H9 (cell line): ENCODE data around the gene SLC51A. TPM values are rescaled to one million over a fixed set of nuclear protein-coding genes. Genes with fewer than 3 reads are reported as not detected.

Experiments
- DNase-seq: peaks from one replicate; pipeline ENCODE4 v3.0.0-alpha.2; 2017
- H2AFZ ChIP-seq: one replicate; pipeline ENCODE4 v1.6.1; 2013; ENCODE audit warnings: mild to moderate bottlenecking, low read length, control low read depth, moderate library complexity
- H2AK5ac ChIP-seq: 2 replicates; pipeline ENCODE4 v1.6.1; 2013; ENCODE audit warnings: low read length, control low read depth, mixed read lengths; ENCODE audit not compliant: insufficient read length
- H2BK120ac ChIP-seq: one replicate; pipeline ENCODE4 v1.6.1; 2013; ENCODE audit warnings: low read depth, mild to moderate bottlenecking, low read length, control low read depth, inconsistent platforms; ENCODE audit not compliant: poor library complexity, severe bottlenecking
- H2BK12ac ChIP-seq: 2 replicates; pipeline ENCODE4 v1.6.1; 2013; ENCODE audit warnings: low read length, control low read depth, mixed read lengths, low read depth; ENCODE audit not compliant: insufficient read length
- H2BK15ac ChIP-seq: 2 replicates; pipeline ENCODE4 v1.6.1; 2013; ENCODE audit warnings: low read depth, low read length, control low read depth
- H2BK20ac ChIP-seq: one replicate; pipeline ENCODE4 v1.6.1; 2013; ENCODE audit warnings: low read depth, mild to moderate bottlenecking, low read length, control low read depth, inconsistent platforms; ENCODE audit not compliant: poor library complexity, severe bottlenecking
- H2BK5ac ChIP-seq: 2 replicates; pipeline ENCODE4 v1.6.1; 2013; ENCODE audit warnings: low read length, control low read depth, mixed read lengths; ENCODE audit not compliant: insufficient read length
- H3K14ac ChIP-seq: 2 replicates; pipeline ENCODE4 v1.6.1; 2013; ENCODE audit warnings: low read length, control low read depth; ENCODE audit not compliant: insufficient read depth
- H3K18ac ChIP-seq: 2 replicates; pipeline ENCODE4 v1.6.1; 2013; ENCODE audit warnings: low read depth, mild to moderate bottlenecking, mixed read lengths, low read length, control low read depth; ENCODE audit not compliant: insufficient read length
- H3K23ac ChIP-seq: 2 replicates; pipeline ENCODE4 v1.6.1; 2013; ENCODE audit warnings: low read length, control low read depth, mixed read lengths, low read depth; ENCODE audit not compliant: insufficient read length
- H3K23me2 ChIP-seq: 2 replicates; pipeline ENCODE4 v1.6.1; 2013; ENCODE audit warnings: low read depth, mild to moderate bottlenecking, mixed read lengths, low read length, control low read depth; ENCODE audit not compliant: insufficient read length, poor library complexity, severe bottlenecking
- H3K27ac ChIP-seq: 2 replicates; pipeline ENCODE4 v1.5.1; 2013; ENCODE audit warnings: low read length, control low read depth, mixed read lengths, low read depth; ENCODE audit not compliant: insufficient read length
- H3K27me3 ChIP-seq: 2 replicates; pipeline ENCODE4 v1.6.1; 2013; ENCODE audit warnings: low read length, control low read depth, inconsistent platforms; ENCODE audit not compliant: insufficient read depth
- H3K4ac ChIP-seq: 2 replicates; pipeline ENCODE4 v1.6.1; 2013; ENCODE audit warnings: low read depth, mild to moderate bottlenecking, control low read depth, inconsistent platforms, low read length, moderate library complexity
- H3K4me1 ChIP-seq: 2 replicates; pipeline ENCODE4 v1.6.1; 2013; ENCODE audit warnings: low read length, control low read depth, inconsistent platforms; ENCODE audit not compliant: insufficient read depth
- H3K4me2 ChIP-seq: 2 replicates; pipeline ENCODE4 v1.6.1; 2013; ENCODE audit warnings: low read length, control low read depth, mixed read lengths; ENCODE audit not compliant: insufficient read length, insufficient read depth
- H3K56ac ChIP-seq: 2 replicates; pipeline ENCODE4 v1.6.1; 2013; ENCODE audit warnings: low read depth, mild to moderate bottlenecking, mixed read lengths, low read length, control low read depth; ENCODE audit not compliant: insufficient read length
- H3K79me1 ChIP-seq: 2 replicates; pipeline ENCODE4 v1.6.1; 2013; ENCODE audit warnings: low read depth, mild to moderate bottlenecking, moderate library complexity, low read length, control low read depth, inconsistent platforms; ENCODE audit not compliant: insufficient read depth, poor library complexity, severe bottlenecking
- H3K79me2 ChIP-seq: 2 replicates; pipeline ENCODE4 v1.6.1; 2013; ENCODE audit warnings: low read length, control low read depth, inconsistent platforms; ENCODE audit not compliant: insufficient read depth
- H3K9ac ChIP-seq: 2 replicates; pipeline ENCODE4 v1.6.1; 2013; ENCODE audit warnings: low read length, control low read depth, mixed read lengths; ENCODE audit not compliant: insufficient read length; ENCODE audit errors: extremely low read depth
- H3K9me3 ChIP-seq: one replicate; pipeline ENCODE4 v1.6.1; 2013; ENCODE audit warnings: low read depth, low read length, inconsistent platforms; ENCODE audit not compliant: control insufficient read depth
- H3T11ph ChIP-seq: one replicate; pipeline ENCODE4 v1.6.1; 2013; ENCODE audit warnings: mild to moderate bottlenecking, low read length, control low read depth, inconsistent platforms
- H4K20me1 ChIP-seq: one replicate; pipeline ENCODE4 v1.6.1; 2013; ENCODE audit not compliant: control insufficient read depth, insufficient read length, insufficient read depth
- H4K5ac ChIP-seq: 2 replicates; pipeline ENCODE4 v1.6.1; 2013; ENCODE audit warnings: low read depth, mild to moderate bottlenecking, mixed read lengths, low read length, control low read depth; ENCODE audit not compliant: insufficient read length
- H4K8ac ChIP-seq: replicated peaks from 2 replicates; pipeline ENCODE4 v1.6.1; 2013; ENCODE audit warnings: low read length, control low read depth, mixed read lengths, low read depth; ENCODE audit not compliant: insufficient read length
- H4K91ac ChIP-seq: 2 replicates; pipeline ENCODE4 v1.6.1; 2013; ENCODE audit warnings: low read depth, mild to moderate bottlenecking, moderate library complexity, mixed read lengths, low read length, control low read depth; ENCODE audit not compliant: insufficient read length
- H3K27ac Mint-ChIP-seq, 3 experiments: 2 replicates in 2 of 3; 3 replicates in 1 of 3; pipeline ENCODE4 v1.8.0; 2020 to 2021; ENCODE audit warnings: mixed read lengths in 3 of 3, mild to moderate bottlenecking in 1 of 3, moderate library complexity in 1 of 3
- H3K27me3 Mint-ChIP-seq: 2 replicates; pipeline ENCODE4 v1.8.0; 2021; ENCODE audit warnings: low read depth, mild to moderate bottlenecking, moderate library complexity, mixed read lengths
- H3K36me3 Mint-ChIP-seq, 3 experiments: 2 replicates in 2 of 3; 3 replicates in 1 of 3; pipeline ENCODE4 v1.8.0; 2020 to 2021; ENCODE audit warnings: low read depth in 3 of 3, mixed read lengths in 3 of 3; ENCODE audit not compliant: insufficient read depth in 1 of 3
- H3K4me1 Mint-ChIP-seq, 2 experiments: 2 replicates each; pipeline ENCODE4 v1.8.0; 2020; ENCODE audit warnings: mixed read lengths in 2 of 2
- H3K4me3 Mint-ChIP-seq, 2 experiments: 2 replicates in 1 of 2; 3 replicates in 1 of 2; pipeline ENCODE4 v1.8.0; 2020 to 2021; ENCODE audit warnings: mild to moderate bottlenecking in 2 of 2, mixed read lengths in 2 of 2, moderate library complexity in 1 of 2
- H3K9me3 Mint-ChIP-seq, 2 experiments: 2 replicates in 1 of 2; 3 replicates in 1 of 2; pipeline ENCODE4 v1.8.0; 2020; ENCODE audit warnings: mild to moderate bottlenecking in 2 of 2, mixed read lengths in 2 of 2, moderate library complexity in 1 of 2
- WGBS: extraction: QIAGEN DNeasy Blood & Tissue Kit; methylation state at CpG from one replicate; pipeline ENCODE4 v1.1.7; 2013; ENCODE audit warnings: missing lambda C conversion rate, low lambda C conversion rate, mixed read lengths; ENCODE audit not compliant: insufficient read length; ENCODE audit errors: extremely low coverage; 5-methylcytosine and 5-hydroxymethylcytosine counted together
- total RNA-seq: library from RNA; stranded (reverse); gene quantifications from 2 replicates; pipeline ENCODE4 v1.2.1, GENCODE V29; 2021
- TF ChIP-seq, protein P1 (sequence below): fragments of 200-600 bp; sonication (generic); conservative IDR thresholded peaks from 3 replicates; pipeline ENCODE4 v1.8.0; 2021; ENCODE audit warnings: antibody characterized with exemption, mild to moderate bottlenecking

The SLC51A gene
- total RNA-seq, 1 experiment from 2014 or later: 5.6 TPM

DNA sequence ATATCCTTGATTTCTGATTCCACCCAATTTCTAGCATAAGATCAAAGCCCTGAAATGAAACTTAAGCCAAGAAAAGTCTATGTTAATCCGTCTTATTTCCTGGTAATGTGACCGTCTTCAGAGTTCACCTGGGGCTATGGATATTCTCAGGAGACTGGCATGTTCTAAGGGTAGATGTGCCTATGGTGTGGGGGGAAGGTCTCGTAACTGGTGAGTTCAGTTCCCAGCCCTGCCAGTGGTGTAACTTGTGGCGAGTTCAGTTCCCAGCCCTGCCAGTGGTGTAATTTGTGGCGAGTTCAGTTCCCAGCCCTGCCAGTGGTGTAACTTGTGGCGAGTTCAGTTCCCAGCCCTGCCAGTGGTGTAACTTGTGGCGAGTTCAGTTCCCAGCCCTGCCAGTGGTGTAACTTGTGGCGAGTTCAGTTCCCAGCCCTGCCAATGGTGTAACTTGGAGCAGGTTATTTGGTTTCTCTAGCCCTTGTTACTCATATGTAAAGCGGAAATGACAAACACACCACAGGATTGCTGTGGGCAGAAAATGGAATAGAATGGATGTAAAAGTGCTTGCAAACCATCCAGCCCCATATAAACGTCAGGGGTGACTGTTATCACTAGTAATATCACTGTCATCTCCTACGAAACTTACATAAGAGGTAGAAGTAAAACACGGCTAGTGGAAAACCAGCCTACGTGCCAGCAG lies 30.4 kb downstream of the SLC51A start:
- no peak overlapping the region for H2BK15ac ChIP-seq
- H3K4me1 ChIP-seq: no peaks in the 10 kb centered on the region
- no peak overlapping the region for H4K5ac ChIP-seq
- H2BK20ac ChIP-seq: no peak overlapping the region
- Mint-ChIP-seq H3K4me3 (no peak overlapping the region), H3K27me3 (no peaks in the 10 kb centered on the region), H3K27ac (no peak overlapping the region), H3K9me3 (peaks cover 3 to 5% of the 10 kb centered on the region in 2 experiments; a peak in 2 of 5 replicates), H3K36me3 (peaks cover 23 to 46% (median 29%) of the 10 kb centered on the region in 3 experiments), H3K4me1 (no peaks in the 10 kb centered on the region)
- H4K20me1 ChIP-seq: no peaks in the 10 kb centered on the region
- H2BK5ac ChIP-seq: no peak overlapping the region
- no peak overlapping the region for H3K27ac ChIP-seq
- no peaks in the 10 kb centered on the region for H3K23me2 ChIP-seq
- no peak overlapping the region for H3T11ph ChIP-seq
- H2AK5ac ChIP-seq: no peak overlapping the region
- H3K56ac ChIP-seq: no peak overlapping the region
- no peak for DNase-seq
- H3K23ac ChIP-seq: no peak overlapping the region
- no peak overlapping the region for H2BK120ac ChIP-seq
- no peak overlapping the region for H2BK12ac ChIP-seq
- H4K91ac ChIP-seq: no peak overlapping the region
- H2AFZ ChIP-seq: no peak overlapping the region
- H3K14ac ChIP-seq: no peak overlapping the region
- no peaks in the 10 kb centered on the region for H3K27me3 ChIP-seq
- no peak overlapping the region for H3K4ac ChIP-seq
- WGBS: no CpG with 5 or more reads among the region's 13 CpGs
- no peak overlapping the region for H3K9ac ChIP-seq
- no peaks in the 10 kb centered on the region for H3K9me3 ChIP-seq
- H3K4me2 ChIP-seq: no peak overlapping the region
- no peaks in the 10 kb centered on the region for H3K79me2 ChIP-seq
- H3K18ac ChIP-seq: no peak overlapping the region
- TF ChIP-seq, protein P1, sequence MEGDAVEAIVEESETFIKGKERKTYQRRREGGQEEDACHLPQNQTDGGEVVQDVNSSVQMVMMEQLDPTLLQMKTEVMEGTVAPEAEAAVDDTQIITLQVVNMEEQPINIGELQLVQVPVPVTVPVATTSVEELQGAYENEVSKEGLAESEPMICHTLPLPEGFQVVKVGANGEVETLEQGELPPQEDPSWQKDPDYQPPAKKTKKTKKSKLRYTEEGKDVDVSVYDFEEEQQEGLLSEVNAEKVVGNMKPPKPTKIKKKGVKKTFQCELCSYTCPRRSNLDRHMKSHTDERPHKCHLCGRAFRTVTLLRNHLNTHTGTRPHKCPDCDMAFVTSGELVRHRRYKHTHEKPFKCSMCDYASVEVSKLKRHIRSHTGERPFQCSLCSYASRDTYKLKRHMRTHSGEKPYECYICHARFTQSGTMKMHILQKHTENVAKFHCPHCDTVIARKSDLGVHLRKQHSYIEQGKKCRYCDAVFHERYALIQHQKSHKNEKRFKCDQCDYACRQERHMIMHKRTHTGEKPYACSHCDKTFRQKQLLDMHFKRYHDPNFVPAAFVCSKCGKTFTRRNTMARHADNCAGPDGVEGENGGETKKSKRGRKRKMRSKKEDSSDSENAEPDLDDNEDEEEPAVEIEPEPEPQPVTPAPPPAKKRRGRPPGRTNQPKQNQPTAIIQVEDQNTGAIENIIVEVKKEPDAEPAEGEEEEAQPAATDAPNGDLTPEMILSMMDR: no peak
- no peak overlapping the region for H4K8ac ChIP-seq
- no peaks in the 10 kb centered on the region for H3K79me1 ChIP-seq
